Endothelial cell of umbilical vein (primary cell): ENCODE data around the gene LRIF1. TPM values are rescaled to one million over a fixed set of nuclear protein-coding genes. Genes with fewer than 3 reads are reported as not detected.

Experiments used
- BruUV-seq: library from RNA; stranded (reverse); fragments of 400-500 nt; replicated peaks from 2 replicates; lab custom pipeline; 2021; lab: Mats Ljungman, UMichigan
- CTCF ChIA-PET: fragments of 300-600, 350-600 bp; sonication (Branson Sonifier 250); formaldehyde crosslinking; loops from one replicate; lab custom pipeline; 2021; ENCODE audit warnings: antibody characterized with exemption, inconsistent platforms; lab: Charles Lee
- POLR2A ChIA-PET: fragments of 300-600, 350-600 bp; sonication (Branson Sonifier 250); formaldehyde crosslinking; loops from one replicate; lab custom pipeline; 2021; ENCODE audit warnings: antibody characterized with exemption, inconsistent platforms; lab: Charles Lee
- DNase-seq: peaks from one replicate; pipeline ENCODE4 v3.0.0-alpha.2; 2011; ENCODE audit warnings: low read depth, low spot score
- FAIRE-seq: peaks from 2 replicates; lab custom pipeline; 2011; peaks lifted over from hg19 to GRCh38; lab: Jason Lieb, UNC
- H2AFZ ChIP-seq: 2 replicates; pipeline ENCODE4 v1.6.0; 2012; ENCODE audit warnings: low read depth, low read length, control low read depth, inconsistent platforms
- H3K27ac ChIP-seq: 2 replicates; pipeline ENCODE4 v1.5.1; 2011; ENCODE audit warnings: low read depth, mild to moderate bottlenecking, control low read depth, low read length, moderate library complexity; ENCODE audit not compliant: insufficient read depth
- H3K27me3 ChIP-seq, 2 experiments: 2 replicates each; pipeline versions ENCODE4 v1.6.0 to v1.6.1; 2011; ENCODE audit warnings: low read length in 2 of 2, mixed read lengths in 1 of 2; ENCODE audit not compliant: control insufficient read depth in 2 of 2, insufficient read depth in 2 of 2
- H3K36me3 ChIP-seq, 2 experiments: 2 replicates in 1 of 2; 3 replicates in 1 of 2; pipeline ENCODE4 v1.5.1; 2011; ENCODE audit warnings: low read length in 2 of 2, mild to moderate bottlenecking in 1 of 2, moderate library complexity in 1 of 2; ENCODE audit not compliant: control insufficient read depth in 2 of 2, insufficient read depth in 2 of 2; ENCODE audit errors: extremely low read depth in 1 of 2
- H3K4me1 ChIP-seq: 3 replicates; pipeline ENCODE4 v1.5.1; 2011; ENCODE audit warnings: mild to moderate bottlenecking, low read length; ENCODE audit not compliant: control insufficient read depth, insufficient read depth; ENCODE audit errors: extremely low read depth
- H3K4me2 ChIP-seq: 2 replicates; pipeline ENCODE4 v1.6.1; 2011; ENCODE audit warnings: low read length, control low read depth, mixed read lengths; ENCODE audit not compliant: insufficient read depth
- H3K4me3 ChIP-seq, 3 experiments: fragments of 200-600 bp in 1 of 3; sonication (generic), shearing (Covaris generic) in 1 of 3; replicated peaks in 1 of 3; 2 replicates each; pipeline ENCODE4 v1.5.1; 2011 to 2016; ENCODE audit warnings: control low read depth in 3 of 3, low read length in 3 of 3, mild to moderate bottlenecking in 2 of 3, inconsistent platforms in 1 of 3, low read depth in 1 of 3, moderate library complexity in 1 of 3; ENCODE audit not compliant: insufficient read depth in 1 of 3
- H3K79me2 ChIP-seq: 2 replicates; pipeline ENCODE4 v1.6.0; 2012; ENCODE audit warnings: low read length, inconsistent platforms; ENCODE audit not compliant: control insufficient read depth, insufficient read depth
- H3K9ac ChIP-seq: replicated peaks from 2 replicates; pipeline ENCODE3; 2011; ENCODE audit warnings: low read length, control low read depth; ENCODE audit not compliant: insufficient read depth; ENCODE audit errors: extremely low read depth
- H3K9me1 ChIP-seq: replicated peaks from 3 replicates; pipeline ENCODE4 v1.6.0; 2011; ENCODE audit warnings: mild to moderate bottlenecking, low read length; ENCODE audit not compliant: control insufficient read depth, insufficient read depth; ENCODE audit errors: extremely low read depth
- H3K9me3 ChIP-seq: replicated peaks from 2 replicates; pipeline ENCODE4 v1.5.1; 2012; ENCODE audit warnings: low read length, inconsistent platforms; ENCODE audit not compliant: control insufficient read depth, insufficient read depth
- H4K20me1 ChIP-seq: replicated peaks from 2 replicates; pipeline ENCODE3; 2011; ENCODE audit warnings: mild to moderate bottlenecking, low read length; ENCODE audit not compliant: control insufficient read depth, insufficient read depth; ENCODE audit errors: extremely low read depth
- CTCF ChIP-seq, 2 donors: IDR thresholded peaks; 1 replicate in 1 of 2; 2 replicates in 1 of 2; pipeline ENCODE4 v1.5.1; 2011; ENCODE audit warnings: low read length in 2 of 2, mild to moderate bottlenecking in 2 of 2, moderate library complexity in 2 of 2, control low read depth in 1 of 2, inconsistent platforms in 1 of 2, low read depth in 1 of 2; ENCODE audit not compliant: insufficient read depth in 1 of 2; ENCODE audit errors: extremely low read depth in 1 of 2
- EZH2 ChIP-seq: IDR thresholded peaks from 2 replicates; pipeline ENCODE4 v1.6.1; 2012; ENCODE audit warnings: borderline replicate concordance, low read depth, mild to moderate bottlenecking, moderate library complexity, low read length, inconsistent platforms; ENCODE audit not compliant: severe bottlenecking
- FOS ChIP-seq: IDR thresholded peaks from 2 replicates; pipeline ENCODE4 v1.6.1; 2011; ENCODE audit warnings: mild to moderate bottlenecking, low read length, moderate library complexity, borderline replicate concordance; ENCODE audit not compliant: insufficient read depth
- GATA2 ChIP-seq: IDR thresholded peaks from 2 replicates; pipeline ENCODE4 v1.7.0; 2011; ENCODE audit warnings: low read depth, mild to moderate bottlenecking, moderate library complexity, mixed read lengths, low read length; ENCODE audit not compliant: insufficient read length, insufficient read depth
- JUN ChIP-seq: IDR thresholded peaks from 2 replicates; pipeline ENCODE4 v1.6.1; 2011; ENCODE audit warnings: borderline replicate concordance, low read depth; ENCODE audit not compliant: insufficient read length, insufficient read depth
- MYC ChIP-seq: IDR thresholded peaks from one replicate; pipeline ENCODE4 v1.6.1; 2011; ENCODE audit warnings: mild to moderate bottlenecking, low read depth, low read length
- POLR2A ChIP-seq: IDR thresholded peaks from 2 replicates; pipeline ENCODE4 v1.6.1; 2012; ENCODE audit warnings: low read depth, mild to moderate bottlenecking, control low read depth, low read length
- POLR2AphosphoS5 ChIP-seq: IDR thresholded peaks from 2 replicates; pipeline ENCODE4 v1.6.1; 2012; ENCODE audit warnings: low read depth, mild to moderate bottlenecking, control low read depth, low read length, moderate library complexity; ENCODE audit not compliant: insufficient read depth
- dilution Hi-C: fragments of 300-500 bp; cut with MboI; formaldehyde crosslinking; loops from one replicate; pipeline ENCODE4 v1.15.0; 2019; ENCODE audit warnings: low sequenced_read_pairs; ENCODE audit not compliant: extremely low pct_ligation_motif_present
- intact Hi-C: fragments of 100-400 bp; cut with micrococcal nuclease; formaldehyde crosslinking; loops from one replicate; pipeline ENCODE4 v1.10.0; 2022
- polyA plus RNA-seq, 4 experiments: library from polyadenylated mRNA; depleted of rRNA in 3 of 4; stranded (reverse) in 3 of 4; unstranded in 1 of 4; fragments of >200 nt; gene quantifications; 2 replicates each; pipeline versions ENCODE4 v1.2.1 to v1.2.3, GENCODE V29; 2011 to 2012; ENCODE audit warnings: missing spikeins in 1 of 4
- total RNA-seq: library from RNA; stranded (reverse); gene quantifications from 2 replicates; pipeline ENCODE4 v1.2.3, GENCODE V29; 2021
- TF ChIP-seq, protein P1 (sequence below): IDR thresholded peaks from 2 replicates; pipeline ENCODE4 v1.6.1; 2011; ENCODE audit not compliant: insufficient read depth, insufficient read length

Gene LRIF1
- total and polyA plus RNA-seq, 2 donors (not counting 3 experiments of a cell fraction or from before 2014, with no cell fraction given) = 3.5 to 13.0 TPM

GRCh38 chr1:110948038-110948810, 15.5 kb downstream of the LRIF1 start:
- H2AFZ ChIP-seq = no peak overlapping the region
- H3K4me2 ChIP-seq = no peak overlapping the region
- FAIRE-seq (no peak), DNase-seq (no peak)
- no peak overlapping the region for H3K27ac ChIP-seq
- H3K36me3 ChIP-seq = peaks cover 2 to 7% of the 10 kb centered on the region in 2 experiments
- H3K9me1 ChIP-seq = no peaks in the 10 kb centered on the region
- no peaks in the 10 kb centered on the region for H3K4me1 ChIP-seq
- H3K79me2 ChIP-seq = no peaks in the 10 kb centered on the region
- H3K27me3 ChIP-seq = no peaks in the 10 kb centered on the region
- TSS peak; percentile 20 for BruUV-seq
- no peak for TF ChIP-seq FOS
- no peak for TF ChIP-seq GATA2
- TF ChIP-seq POLR2AphosphoS5 = no peak
- POLR2A ChIA-PET = no interaction called here
- H3K9ac ChIP-seq = no peak overlapping the region
- H4K20me1 ChIP-seq = no peaks in the 10 kb centered on the region
- H3K9me3 ChIP-seq = no peaks in the 10 kb centered on the region
- intact Hi-C loops = no loop called here
- CTCF ChIA-PET = interaction anchor here (1.5 kb wide), 1 partner anchor 12 kb away, joined by 3 read pairs; no protein-coding TSS in a partner anchor
- no peak overlapping the region for H3K4me3 ChIP-seq
- dilution Hi-C loops = no loop called here

DNA sequence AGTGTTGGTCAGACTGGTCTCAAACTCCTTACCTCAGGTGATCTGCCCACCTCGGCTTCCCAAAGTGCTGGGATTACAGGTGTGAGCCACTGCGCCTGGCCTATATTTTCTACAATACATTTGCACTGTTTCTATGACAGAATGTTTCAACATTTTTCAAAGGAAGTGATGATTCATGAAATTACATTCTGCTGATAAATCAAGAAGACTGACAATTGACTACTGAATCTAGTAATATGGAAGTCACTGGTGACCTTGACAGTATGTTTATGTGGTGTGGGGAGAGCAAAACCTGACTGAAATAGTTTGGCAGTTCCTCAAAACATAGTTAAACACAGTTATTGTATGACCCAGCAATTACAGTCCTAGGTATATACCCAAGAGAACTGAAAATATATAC, 18.1 kb downstream of the LRIF1 start:
- no peak overlapping the region for H3K4me3 ChIP-seq
- no peak overlapping the region for H3K27ac ChIP-seq
- no peaks in the 10 kb centered on the region for H4K20me1 ChIP-seq
- no peak overlapping the region for H2AFZ ChIP-seq
- H3K9ac ChIP-seq = no peak overlapping the region
- intact Hi-C loops (no loop called here), dilution Hi-C loops (no loop called here)
- no peaks in the 10 kb centered on the region for H3K27me3 ChIP-seq
- no peaks in the 10 kb centered on the region for H3K4me1 ChIP-seq
- ChIA-PET POLR2A (no interaction called here), CTCF (no interaction called here)
- H3K9me1 ChIP-seq = no peaks in the 10 kb centered on the region
- DNase-seq = no peak
- H3K79me2 ChIP-seq = no peaks in the 10 kb centered on the region
- FAIRE-seq = no peak
- H3K36me3 ChIP-seq = peaks cover 2% of the 10 kb centered on the region in 2 experiments
- no peaks in the 10 kb centered on the region for H3K9me3 ChIP-seq
- H3K4me2 ChIP-seq = no peak overlapping the region
- no peak for TF ChIP-seq EZH2
- no peak for TF ChIP-seq GATA2
- no peak for TF ChIP-seq JUN
- TF ChIP-seq, protein P1, sequence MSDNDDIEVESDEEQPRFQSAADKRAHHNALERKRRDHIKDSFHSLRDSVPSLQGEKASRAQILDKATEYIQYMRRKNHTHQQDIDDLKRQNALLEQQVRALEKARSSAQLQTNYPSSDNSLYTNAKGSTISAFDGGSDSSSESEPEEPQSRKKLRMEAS = no peak
- TF ChIP-seq POLR2AphosphoS5 = no peak
- TF ChIP-seq MYC = no peak
- TF ChIP-seq POLR2A = no peak
- no peak for TF ChIP-seq FOS
- no peak for TF ChIP-seq CTCF (IDR thresholded peaks at IDR 0.05; ENCODE audit: extremely low read depth in 1 of 2, insufficient read depth in 1 of 2, low read depth in 1 of 2, low read length in 2 of 2)
- no TSS peak for BruUV-seq
